ENCODE measurements around the gene PLEKHM1.
"Not testable (repeated sequence)": the region's sequence is repeated elsewhere in the genome, so short reads cannot be mapped to it uniquely, and the experiment has no call there.

DNA sequence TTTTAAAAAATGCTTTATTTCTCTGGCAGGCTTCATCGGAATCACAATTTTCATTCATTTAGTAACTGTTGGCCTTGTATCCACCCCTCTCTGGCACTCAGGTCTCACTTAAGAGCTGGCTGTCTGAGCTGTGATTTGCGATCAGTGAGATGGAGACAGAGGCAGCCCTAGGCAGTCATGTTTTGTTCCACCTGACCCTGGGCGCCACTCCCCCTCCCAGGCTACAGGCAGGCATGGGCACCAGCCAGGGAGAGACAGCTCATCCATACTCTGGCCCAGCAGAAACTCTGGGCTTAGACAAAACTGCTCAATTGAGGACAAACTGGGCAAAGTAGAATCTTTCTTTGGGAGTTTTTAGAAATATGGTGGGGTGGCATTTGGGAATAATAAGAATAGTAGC, 14.7 kb upstream of the PLEKHM1 start:
- TF ChIP-seq RBFOX2 (IDR thresholded peaks at IDR 0.05; ENCODE audit: low read depth, low read length); NCOA1 (CRISPR knock-in tag; IDR thresholded peaks at IDR 0.05); SP140L (CRISPR knock-in tag; IDR thresholded peaks at IDR 0.05; ENCODE audit: borderline replicate concordance); POLR2A (IDR thresholded peaks at IDR 0.05; ENCODE audit: insufficient read depth in 1 of 2, low read depth in 2 of 2, low read length in 2 of 2); REPIN1 (CRISPR knock-in tag; IDR thresholded peaks at IDR 0.05; ENCODE audit: borderline replicate concordance, low read depth); KDM5B (CRISPR knock-in tag; IDR thresholded peaks at IDR 0.05; ENCODE audit: borderline replicate concordance); ZNF850 (CRISPR knock-in tag; conservative IDR thresholded peaks at IDR 0.05); EHMT2 (IDR thresholded peaks at IDR 0.05; ENCODE audit: borderline replicate concordance, low read depth, low read length); ZSCAN9 (CRISPR knock-in tag; IDR thresholded peaks at IDR 0.05; ENCODE audit: borderline replicate concordance); CCDC6 (CRISPR knock-in tag; IDR thresholded peaks at IDR 0.05); CBFB (CRISPR knock-in tag; IDR thresholded peaks at IDR 0.05); CEBPB (IDR thresholded peaks at IDR 0.05; ENCODE audit: borderline replicate concordance, low read depth, low read length): not testable (repeated sequence)
- TF ChIP-seq, protein P1, sequence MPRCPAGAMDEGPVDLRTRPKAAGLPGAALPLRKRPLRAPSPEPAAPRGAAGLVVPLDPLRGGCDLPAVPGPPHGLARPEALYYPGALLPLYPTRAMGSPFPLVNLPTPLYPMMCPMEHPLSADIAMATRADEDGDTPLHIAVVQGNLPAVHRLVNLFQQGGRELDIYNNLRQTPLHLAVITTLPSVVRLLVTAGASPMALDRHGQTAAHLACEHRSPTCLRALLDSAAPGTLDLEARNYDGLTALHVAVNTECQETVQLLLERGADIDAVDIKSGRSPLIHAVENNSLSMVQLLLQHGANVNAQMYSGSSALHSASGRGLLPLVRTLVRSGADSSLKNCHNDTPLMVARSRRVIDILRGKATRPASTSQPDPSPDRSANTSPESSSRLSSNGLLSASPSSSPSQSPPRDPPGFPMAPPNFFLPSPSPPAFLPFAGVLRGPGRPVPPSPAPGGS (CRISPR knock-in tag; IDR thresholded peaks at IDR 0.05) = not testable (repeated sequence)
